ENCODE measurements around the gene SUCLG2.

The SUCLG2 gene

GRCh38 chr3:67654099-67654843, at the start of gene SUCLG2:
Gene SUCLG2, minus strand, starts transcription at chr3:67654612. Its CDS starts 26 bp downstream, at chr3:67654586.
- DNase-seq (ENCODE audit: low read depth in 2 of 2) = peak; percentile 51 to 56

GRCh38 chr3:67700596-67700995, 46.2 kb upstream of the SUCLG2 start:
- no peak for DNase-seq (ENCODE audit: low read depth in 2 of 2)

GRCh38 chr3:67699882-67700281, 45.5 kb upstream of the SUCLG2 start:
- DNase-seq (ENCODE audit: low read depth in 2 of 2) = no peak

- no peak for DNase-seq (ENCODE audit: low read depth in 2 of 2)
These were observed 38.2 kb upstream of the SUCLG2 start for GRCh38 chr3:67692621-67693020.

GRCh38 chr3:67691926-67692325, 37.5 kb upstream of the SUCLG2 start:
- no peak for DNase-seq (ENCODE audit: low read depth in 2 of 2)

- DNase-seq (ENCODE audit: low read depth in 2 of 2) = no peak
These were observed 36.8 kb upstream of the SUCLG2 start for GRCh38 chr3:67691207-67691606.

- DNase-seq (ENCODE audit: low read depth in 2 of 2) = no peak
These were observed 35.4 kb upstream of the SUCLG2 start for GRCh38 chr3:67689806-67690205.

GRCh38 chr3:67688231-67688630, 33.8 kb upstream of the SUCLG2 start:
- no peak for DNase-seq (ENCODE audit: low read depth in 2 of 2)

GRCh38 chr3:67686069-67686468, 31.7 kb upstream of the SUCLG2 start:
- no peak for DNase-seq (ENCODE audit: low read depth in 2 of 2)

GRCh38 chr3:67685499-67685898, 31.1 kb upstream of the SUCLG2 start:
- no peak for DNase-seq (ENCODE audit: low read depth in 2 of 2)

GRCh38 chr3:67684211-67684610, 29.8 kb upstream of the SUCLG2 start:
- DNase-seq (ENCODE audit: low read depth in 2 of 2) = no peak

GRCh38 chr3:67683522-67683921, 29.1 kb upstream of the SUCLG2 start:
- DNase-seq (ENCODE audit: low read depth in 2 of 2) = no peak

- DNase-seq (ENCODE audit: low read depth in 2 of 2) = no peak
These were observed 24.3 kb upstream of the SUCLG2 start for GRCh38 chr3:67678665-67679064.

GRCh38 chr3:67674055-67674454, 19.6 kb upstream of the SUCLG2 start:
- no peak for DNase-seq (ENCODE audit: low read depth in 2 of 2)

GRCh38 chr3:67662733-67663132, 8.3 kb upstream of the SUCLG2 start:
- DNase-seq (ENCODE audit: low read depth in 2 of 2) = no peak

- DNase-seq (ENCODE audit: low read depth in 2 of 2) = no peak
These were observed 6.7 kb upstream of the SUCLG2 start for GRCh38 chr3:67661089-67661488.

- DNase-seq (ENCODE audit: low read depth in 2 of 2) = no peak
These were observed 2.8 kb upstream of the SUCLG2 start for GRCh38 chr3:67657192-67657591.

GRCh38 chr3:67656614-67657013, 2.2 kb upstream of the SUCLG2 start:
- no peak for DNase-seq (ENCODE audit: low read depth in 2 of 2)

GRCh38 chr3:67655364-67656121, 1.1 kb upstream of the SUCLG2 start:
- peak; percentile 46 to 52 for DNase-seq (ENCODE audit: low read depth in 2 of 2)

GRCh38 chr3:67654844-67655177, 399 bp upstream of the SUCLG2 start:
- DNase-seq (ENCODE audit: low read depth in 2 of 2) = no peak

GRCh38 chr3:67653425-67654098, 850 bp downstream of the SUCLG2 start:
- no peak for DNase-seq (ENCODE audit: low read depth in 2 of 2)

GRCh38 chr3:67650084-67650483, 4.3 kb downstream of the SUCLG2 start:
- no peak for DNase-seq (ENCODE audit: low read depth in 2 of 2)

GRCh38 chr3:67649681-67650080, 4.7 kb downstream of the SUCLG2 start:
- no peak for DNase-seq (ENCODE audit: low read depth in 2 of 2)

Data from stimulated activated CD8-positive, alpha-beta memory T cell treated with anti-CD3 and anti-CD28 coated beads, Interleukin-7, amount 100 ng/mL, for 1 hour (primary cell).